HG02885 (cell line): ENCODE measurements around the gene GALK1.
"Not testable (repeated sequence)": the region's sequence is repeated elsewhere in the genome, so short reads cannot be mapped to it uniquely, and the experiment has no call there.

Experiments used
- ATAC-seq: cut with Tn5 transposase; IDR thresholded peaks from one replicate; pipeline ENCODE4 v1.9.1; 2021; ENCODE audit warnings: mild to moderate bottlenecking; ENCODE audit not compliant: unreplicated experiment, poor library complexity

GALK1 gene

DNA sequence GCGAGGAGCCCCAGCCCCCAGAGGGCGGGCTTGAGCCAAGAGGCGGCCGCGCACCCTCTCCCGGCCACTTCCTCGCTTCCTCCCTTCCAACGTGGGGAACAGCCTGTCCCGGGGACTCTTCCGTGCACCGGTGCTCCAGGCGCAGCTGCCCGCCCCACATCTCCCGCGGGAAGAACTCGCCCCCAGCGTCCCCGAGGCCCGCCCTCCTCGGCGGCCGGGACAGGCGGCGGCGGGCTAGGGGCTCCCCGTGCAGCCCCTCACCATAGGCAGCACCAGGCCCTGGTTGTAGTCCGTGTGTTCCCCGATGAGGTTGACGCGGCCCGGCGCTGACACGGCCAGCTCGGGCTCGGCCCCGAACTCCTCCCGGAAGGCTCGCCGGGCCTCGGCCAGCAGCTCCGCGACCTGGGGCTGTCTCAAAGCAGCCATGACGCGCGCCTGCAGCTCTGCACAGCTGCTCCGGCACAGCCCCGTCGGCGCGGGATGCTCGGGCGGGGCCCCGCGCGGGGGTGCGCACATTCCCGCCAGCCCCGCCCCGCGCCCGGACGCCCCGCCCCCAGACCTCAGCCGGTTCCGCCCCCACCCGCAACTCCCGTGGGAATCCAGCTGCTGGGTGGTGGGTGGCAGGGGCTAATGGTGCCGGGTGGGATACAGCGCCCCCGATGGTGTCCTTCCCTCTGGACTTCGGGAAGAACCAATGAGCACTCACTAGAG lies at the start of gene GALK1:
Gene GALK1 (minus strand): TSS at position 482 of the 711 bp plus-strand sequence. CDS start 56 bp downstream, at position 426.
- no peak for ATAC-seq

DNA sequence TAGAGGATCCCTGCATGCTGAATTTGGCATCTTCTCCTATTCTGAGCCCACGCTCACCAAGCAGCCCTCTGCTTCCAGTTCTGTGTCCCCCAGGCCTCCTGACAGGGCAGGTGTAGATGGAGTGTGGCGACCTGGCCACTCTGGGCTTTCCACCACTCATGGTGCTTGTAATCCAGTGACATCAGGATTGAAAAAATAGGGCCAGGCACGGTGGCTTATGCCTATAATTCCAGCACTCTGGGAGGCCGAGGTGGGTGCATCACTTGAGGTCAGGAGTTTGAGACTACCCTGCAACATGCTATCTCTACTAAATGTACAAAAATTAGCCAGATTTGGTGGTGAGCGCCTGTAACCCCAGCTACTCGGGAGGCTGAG lies 49.0 kb upstream of the GALK1 start:
- no peak for ATAC-seq

DNA sequence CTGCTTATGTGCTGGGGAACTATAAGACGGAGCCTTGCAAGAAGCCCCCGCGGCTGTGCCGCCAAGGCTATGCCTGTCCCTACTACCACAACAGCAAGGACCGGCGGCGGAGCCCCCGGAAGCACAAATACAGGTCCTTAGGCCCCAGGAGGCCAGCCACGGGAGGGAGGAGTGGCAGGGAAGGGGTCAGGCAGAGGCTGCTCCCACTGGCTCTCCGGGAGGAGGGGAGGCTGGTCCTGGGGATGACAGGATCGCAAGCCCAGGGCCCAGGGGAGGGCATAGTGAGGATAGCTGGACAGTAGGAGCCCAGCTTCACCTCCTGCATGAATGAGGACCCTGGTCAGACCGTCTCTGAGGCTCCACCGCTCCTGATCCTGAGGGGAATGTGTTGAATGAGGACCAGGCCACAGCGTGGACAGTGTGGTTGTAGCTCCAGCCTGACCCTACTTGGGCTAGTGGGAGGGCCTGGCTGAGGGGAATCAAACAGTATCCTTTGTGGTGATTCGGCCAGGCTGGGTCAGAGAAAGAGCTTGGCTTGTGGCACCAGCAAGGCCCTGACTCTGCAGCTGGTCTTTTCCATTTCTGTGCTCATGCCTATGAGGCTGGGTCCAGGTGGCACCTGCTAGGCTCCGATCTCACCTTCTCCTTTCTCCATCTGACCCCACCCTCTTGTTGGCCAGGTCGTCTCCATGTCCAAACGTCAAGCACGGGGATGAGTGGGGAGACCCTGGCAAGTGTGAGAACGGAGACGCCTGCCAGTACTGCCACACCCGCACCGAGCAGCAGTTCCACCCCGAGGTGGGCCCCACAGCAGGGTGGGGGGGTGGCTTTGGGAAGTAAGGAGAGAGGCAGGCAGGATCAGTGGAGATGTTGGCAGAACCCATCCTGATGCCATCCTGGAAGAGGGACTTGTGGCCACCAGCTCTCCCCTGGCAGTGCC lies 48.4 kb upstream of the GALK1 start:
- no peak for ATAC-seq

DNA sequence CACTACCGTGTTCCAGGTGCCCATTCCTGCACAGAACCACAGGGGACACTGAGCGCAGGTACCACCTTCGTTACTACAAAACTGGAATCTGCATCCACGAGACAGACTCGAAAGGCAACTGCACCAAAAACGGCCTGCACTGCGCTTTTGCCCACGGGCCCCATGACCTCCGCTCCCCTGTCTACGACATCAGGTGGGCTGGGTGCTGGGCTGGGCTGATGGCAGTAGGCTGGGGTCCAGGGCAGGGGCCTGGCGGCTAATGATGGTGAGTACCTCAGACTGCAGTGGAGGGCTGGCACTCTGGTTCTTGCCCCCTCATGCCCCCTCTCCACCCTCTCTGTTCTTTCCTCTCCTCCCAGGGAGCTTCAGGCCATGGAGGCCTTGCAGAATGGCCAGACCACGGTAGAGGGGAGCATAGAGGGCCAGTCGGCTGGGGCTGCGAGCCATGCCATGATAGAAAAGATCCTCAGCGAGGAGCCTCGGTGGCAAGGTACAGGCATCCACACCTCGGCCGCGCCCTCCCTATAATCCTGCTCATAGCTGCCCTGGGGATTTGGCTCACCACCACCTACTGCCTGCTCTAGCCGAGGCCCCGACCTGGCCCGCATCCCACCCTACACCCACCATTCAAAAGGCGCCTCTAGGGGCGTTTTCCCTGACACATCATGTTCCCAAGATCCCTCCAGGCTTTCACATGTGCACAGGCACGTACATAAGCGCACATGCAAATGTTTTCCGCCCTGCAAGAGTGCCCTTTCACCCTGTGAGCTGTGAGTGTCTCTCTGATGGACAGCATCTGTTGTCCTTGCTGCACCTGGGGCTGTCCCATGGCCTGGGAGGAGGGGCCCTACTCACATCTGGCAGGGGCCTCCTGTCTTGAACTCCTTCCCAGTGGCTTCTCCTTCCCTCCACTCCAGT lies 47.4 kb upstream of the GALK1 start:
- ATAC-seq, result no peak

DNA sequence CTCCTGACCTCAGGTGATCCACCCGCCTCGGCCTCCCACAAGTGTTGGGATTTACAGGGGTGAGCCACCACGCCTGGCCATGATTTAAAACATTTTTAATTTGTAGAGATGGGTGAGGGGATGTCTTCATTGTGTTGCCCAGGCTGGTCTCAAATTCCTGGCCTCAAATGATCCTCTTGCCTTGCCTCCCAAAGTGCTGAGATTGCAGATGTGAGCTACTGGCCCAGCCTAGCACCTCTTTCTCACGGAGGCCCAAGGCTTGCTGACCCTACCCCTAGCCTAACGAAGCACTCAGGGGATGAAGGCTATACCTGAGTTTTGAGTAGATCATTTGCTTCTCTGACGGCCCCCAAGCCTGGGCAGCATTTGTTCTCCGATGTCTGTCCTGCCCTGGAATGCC lies 46.2 kb upstream of the GALK1 start:
- no peak for ATAC-seq

DNA sequence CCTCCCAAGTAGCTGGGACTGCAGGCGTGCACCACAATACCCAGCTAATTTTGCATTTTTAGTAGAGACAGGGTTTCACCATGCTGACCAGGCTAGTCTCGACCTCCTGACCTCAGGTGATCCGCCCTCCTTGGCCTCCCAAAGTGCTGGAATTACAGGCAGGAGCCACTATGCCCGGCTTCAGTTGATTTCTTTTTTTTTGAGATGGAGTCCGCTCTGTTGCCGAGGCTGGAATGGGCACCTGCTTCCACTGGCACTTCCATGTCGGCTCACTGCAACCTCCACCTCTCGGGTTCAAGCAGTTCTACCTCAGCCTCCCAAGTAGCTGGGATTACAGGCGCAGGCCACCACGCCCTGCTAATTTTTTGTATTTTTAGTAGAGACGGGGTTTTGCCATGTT lies 45.8 kb upstream of the GALK1 start:
- not testable (repeated sequence) for ATAC-seq

DNA sequence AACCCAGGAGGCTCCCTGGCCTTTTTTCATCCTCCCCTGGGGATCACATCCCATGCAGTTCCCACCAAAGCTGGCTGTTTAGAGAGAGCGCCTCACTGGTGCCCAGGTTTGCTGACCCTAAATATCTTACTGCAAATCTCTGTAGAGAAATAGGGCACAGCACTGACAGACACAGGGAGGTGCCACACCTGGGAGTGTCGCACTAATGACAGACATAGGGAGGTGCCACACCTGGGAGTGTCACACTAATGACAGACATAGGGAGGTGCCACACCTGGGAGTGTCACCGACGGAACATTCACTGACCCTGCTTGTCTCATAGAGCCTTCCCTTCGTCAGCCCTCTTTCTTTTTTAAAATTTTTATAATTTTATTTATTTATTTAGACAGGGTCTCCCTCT lies 45.2 kb upstream of the GALK1 start:
- ATAC-seq, result no peak

DNA sequence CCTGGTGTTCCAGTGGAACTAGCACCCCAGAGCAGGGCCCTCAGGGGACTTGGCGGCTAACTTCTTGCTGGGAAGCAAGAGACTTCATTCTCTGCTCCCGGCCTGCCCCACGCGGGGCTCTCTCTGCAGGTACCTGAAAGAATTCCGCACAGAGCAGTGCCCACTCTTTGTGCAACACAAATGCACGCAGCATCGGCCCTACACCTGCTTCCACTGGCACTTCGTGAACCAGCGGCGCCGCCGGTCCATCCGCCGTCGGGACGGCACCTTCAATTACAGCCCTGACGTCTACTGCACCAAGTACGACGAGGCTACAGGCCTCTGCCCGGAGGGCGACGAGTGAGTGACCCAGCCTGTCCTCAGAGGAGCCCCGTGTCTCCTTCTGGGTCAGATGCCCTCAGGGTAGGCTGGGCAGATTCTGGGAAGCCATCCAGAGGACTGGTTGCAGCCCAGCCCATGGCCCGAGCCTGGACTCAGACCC lies 44.7 kb upstream of the GALK1 start:
- ATAC-seq, result no peak

DNA sequence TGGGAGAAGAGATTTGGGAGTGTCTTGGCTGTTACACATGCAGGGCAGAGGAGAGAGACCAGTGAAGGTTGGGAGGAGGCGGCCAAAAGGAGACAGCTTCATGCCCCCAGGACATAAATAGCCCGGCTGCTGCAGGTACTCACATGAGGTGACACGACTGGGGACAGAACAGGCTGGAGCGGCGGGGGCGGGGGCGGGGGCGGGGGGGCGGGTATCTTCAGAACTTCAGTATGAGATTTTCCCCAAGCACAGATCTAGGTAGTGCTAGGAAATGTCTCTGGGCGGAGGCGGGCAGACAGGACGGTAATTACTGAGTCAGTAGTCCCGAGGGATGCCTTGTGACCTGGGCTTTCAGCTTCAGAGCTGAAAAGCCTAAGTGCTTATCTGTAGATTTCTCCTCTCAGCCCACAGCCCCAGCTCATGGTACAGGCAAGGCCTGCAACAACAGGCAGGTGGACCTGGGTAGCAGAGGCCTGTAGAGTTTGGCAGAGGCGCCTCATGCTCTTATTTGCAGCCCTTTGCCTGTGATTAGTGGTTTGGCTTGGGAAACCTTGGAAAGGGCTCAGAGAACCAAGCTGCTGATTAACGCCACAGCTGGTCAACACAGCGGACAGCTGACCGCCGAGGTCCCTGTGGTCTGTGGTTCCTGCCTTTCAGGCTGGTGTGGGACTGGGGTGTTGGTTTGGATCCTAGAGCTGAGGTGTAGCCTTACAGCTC lies 44.1 kb upstream of the GALK1 start:
- peak; percentile 70 for ATAC-seq

DNA sequence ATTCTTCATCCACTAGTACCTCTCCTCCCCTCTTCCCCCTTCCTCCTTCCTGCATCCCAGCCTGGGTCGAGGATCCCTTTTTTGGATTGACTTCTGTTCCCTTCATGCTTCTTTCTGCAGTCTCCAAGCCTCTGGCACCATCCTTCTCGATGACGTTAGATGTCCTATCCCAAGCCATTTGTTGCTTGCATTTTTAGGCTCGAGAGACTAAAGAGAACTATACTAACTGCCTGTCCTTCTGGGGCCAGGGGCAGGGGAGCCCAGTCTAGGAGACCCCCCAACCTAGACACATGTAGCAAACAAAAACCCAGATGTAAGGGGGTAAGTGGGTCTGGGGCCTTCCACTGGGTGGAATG lies 43.5 kb upstream of the GALK1 start:
- ATAC-seq, result no peak

DNA sequence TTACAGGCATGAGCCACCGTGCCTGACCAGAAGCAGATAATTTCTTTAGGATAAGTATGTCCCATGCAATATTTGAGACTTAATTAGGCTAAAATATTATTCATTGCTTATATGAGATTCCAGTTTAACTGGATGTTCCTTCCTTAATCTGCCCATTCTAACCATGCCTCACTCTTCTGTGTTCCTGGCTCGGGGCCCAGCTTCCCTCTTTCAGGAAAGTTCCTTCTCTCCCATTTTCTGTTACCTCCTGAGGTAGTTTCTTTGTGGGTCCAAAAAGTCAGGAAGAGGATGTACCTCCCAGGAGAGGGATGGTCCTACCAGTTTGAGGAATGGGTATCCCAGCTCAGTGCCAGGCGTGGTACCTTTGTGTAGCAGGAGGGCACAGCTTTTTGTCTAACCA lies 42.9 kb upstream of the GALK1 start:
- no peak for ATAC-seq

DNA sequence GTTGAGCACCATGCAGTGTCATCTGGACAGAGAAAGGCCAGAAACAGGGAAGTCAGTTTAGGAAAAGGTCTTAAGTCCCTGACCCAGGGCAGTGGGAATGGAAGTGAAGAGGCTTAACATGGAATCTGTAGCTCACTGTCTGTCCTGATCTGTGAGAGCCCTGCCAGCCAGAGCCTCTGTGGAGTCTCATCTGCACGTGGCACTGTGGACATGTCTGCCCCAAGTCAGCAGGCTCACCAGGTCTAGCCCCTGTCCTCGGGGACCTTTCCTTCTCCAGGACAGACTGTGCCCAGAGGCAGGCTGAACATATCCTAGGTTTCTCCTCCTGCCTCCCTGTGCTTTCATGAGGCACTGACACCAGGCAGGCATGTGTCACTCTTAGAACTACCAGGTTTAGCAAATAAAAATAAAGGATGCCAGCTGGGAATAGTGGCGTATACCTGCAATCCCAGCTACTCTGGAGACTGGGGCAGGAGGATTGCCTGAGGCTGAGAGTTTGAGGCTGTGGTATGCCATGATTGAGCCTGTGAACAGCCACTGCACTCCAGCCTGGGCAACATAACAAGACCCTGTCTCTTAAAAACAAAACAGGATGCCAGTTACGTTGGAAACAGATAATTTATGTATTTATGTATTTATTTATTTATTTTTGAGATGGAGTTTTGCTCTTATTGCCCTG lies 42.0 kb upstream of the GALK1 start:
- no peak for ATAC-seq

DNA sequence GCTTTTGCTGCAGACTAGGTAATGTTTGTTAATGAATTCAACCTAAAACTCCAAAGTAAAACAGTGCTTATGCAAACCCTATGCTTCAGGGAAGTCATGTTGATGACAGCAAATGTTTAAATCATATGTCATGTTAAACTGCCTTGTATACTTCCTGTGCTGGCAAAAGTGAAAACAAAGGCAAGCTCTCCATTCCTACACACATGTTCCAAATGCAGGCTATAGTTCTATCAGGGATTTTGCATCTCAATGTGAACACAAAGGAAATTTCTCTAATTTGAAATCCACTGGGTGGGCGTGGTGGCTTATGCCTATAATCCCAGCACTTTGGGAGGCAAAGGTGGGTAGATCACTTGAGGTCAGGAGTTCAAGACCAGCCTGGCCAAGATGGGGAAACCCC lies 38.9 kb upstream of the GALK1 start:
- ATAC-seq, result no peak

DNA sequence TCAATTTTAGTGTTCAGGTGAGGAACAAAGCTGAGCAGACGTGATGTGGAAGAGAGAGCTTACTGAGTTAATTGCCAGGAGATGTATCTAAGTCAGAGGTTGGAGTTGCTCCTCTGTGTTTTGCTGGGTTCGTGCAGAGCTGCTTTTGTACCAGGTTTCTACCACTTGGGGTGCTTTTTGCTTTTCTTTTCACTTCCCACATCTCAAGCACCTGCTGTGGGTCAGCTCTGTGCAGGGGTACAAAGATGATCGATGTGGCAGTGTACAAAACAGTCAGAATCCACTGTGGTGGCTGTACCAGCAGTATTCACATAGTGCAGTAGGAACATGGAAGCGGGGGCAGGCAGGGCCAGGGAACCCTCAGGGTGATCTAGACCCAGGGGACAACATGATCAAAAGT lies 34.4 kb upstream of the GALK1 start:
- ATAC-seq, result no peak

DNA sequence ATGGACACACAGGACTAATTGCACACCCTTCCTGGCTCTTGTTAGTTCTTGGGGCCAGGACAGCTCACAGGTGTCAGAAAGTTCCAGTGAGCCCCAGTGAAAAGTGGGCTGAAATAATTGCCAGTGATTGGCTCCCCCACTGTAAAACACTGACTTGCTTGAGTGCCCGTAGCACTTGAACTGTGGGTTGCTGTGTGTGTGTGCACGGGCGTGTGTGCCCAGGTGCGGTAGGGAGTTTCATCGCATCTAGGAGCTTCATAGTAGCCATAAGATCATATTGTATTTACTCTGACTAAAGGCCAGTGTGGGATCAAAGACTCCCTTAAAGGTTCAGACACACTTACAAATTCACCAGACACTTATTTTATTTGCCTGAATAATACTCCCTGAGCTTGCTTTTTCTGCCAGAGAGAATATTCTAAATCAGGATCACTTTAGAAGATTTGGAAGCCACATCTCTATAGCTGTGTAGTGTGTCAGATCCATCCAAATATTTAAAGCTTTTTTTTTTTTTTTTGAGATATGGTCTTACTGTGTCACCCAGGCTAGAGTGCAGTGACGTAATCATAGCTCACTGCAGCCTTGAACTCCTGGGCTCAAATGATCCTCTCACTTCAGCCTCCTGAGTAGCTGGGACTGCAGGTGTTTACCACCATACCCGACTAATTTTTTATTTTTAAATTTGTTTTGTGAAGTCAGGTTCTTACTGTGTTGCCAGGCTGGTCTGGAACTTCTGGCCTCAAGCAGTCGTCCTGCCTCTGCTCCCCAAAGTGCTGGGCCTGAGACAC lies 31.0 kb upstream of the GALK1 start:
- ATAC-seq, result no peak

DNA sequence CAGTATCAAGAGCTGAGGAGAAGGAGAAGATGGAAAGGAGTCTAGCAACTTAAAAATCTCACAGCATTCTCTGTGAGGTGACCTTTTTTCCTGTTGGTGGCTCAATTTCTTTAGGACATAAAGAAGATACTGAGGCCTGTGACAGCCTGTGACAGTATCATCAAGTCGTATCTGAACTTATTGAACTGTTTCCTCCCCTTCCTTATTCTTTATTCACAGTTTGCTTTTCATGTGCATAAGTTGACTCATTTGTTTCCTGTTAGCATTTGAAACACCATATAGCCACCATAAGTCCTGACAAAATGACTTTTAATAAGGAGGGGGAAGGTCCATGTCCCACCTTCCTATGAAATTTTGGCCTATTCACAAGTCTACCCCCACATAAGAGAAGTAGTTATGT lies 28.5 kb upstream of the GALK1 start:
- ATAC-seq, result no peak

DNA sequence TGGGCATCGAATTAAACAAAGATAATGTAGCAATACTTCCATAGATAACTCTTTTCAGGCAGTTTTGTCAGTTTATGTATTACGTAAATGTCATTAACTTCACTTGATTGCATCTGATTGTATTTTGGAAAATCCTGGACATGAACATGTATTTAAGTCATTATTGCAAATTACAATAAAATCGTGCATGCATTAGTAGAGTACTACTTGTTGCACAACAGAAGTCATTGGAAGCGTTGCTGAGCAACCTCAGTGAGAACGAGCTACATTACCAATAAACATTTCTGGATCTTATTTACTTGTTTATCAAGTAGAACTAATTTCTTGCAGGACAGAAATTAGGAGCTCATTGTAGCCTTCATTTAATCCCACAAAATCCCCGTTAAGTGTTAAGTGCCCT lies 26.3 kb upstream of the GALK1 start:
- ATAC-seq, result no peak

DNA sequence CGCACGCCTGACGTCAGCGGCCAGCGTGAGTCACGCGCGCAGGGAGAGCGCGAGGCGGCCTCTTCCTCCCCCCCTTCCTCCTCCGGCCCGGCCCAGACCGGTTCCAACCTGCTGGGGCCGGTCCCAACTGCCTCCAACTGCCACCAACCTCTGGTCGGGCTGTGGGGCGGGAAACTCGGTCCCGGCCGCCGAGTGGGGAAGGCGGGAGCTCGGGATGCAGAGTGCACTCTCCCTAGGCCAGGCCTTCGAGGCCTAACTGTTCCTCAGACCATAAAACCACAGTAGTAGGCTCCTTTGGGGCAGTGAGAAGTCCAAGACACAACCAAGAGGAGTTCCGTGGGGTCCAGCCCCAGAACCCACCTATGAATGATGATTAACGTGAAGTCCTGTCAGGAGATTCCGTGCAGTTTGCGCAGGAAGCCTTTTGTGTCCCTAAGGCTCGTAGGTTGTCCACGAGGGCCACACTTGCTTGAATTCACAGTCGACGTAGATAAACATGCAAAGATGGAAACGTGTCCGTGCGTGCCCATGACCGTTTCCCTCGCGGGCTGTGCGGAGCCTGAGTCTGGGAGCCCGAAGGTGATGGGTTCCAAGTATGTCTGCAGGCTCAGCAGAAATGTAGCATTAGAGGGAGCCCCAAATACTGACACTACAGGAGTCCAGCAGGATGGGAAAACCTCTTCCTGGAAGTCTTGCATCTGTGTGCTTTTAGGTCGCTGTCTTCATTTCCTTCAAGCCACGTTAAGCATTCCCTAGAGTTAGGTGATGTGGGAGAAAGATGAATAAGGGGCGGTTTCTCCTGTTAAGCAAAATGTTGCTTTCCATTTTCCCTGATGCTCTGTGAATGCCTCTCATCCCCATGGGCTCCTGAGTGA lies 20.3 kb upstream of the GALK1 start:
- peak; percentile 65 for ATAC-seq
